ENCODE results near the gene SP7.
"Not testable (repeated sequence)": the region's sequence is repeated elsewhere in the genome, so short reads cannot be mapped to it uniquely, and the experiment has no call there.

Gene SP7

DNA sequence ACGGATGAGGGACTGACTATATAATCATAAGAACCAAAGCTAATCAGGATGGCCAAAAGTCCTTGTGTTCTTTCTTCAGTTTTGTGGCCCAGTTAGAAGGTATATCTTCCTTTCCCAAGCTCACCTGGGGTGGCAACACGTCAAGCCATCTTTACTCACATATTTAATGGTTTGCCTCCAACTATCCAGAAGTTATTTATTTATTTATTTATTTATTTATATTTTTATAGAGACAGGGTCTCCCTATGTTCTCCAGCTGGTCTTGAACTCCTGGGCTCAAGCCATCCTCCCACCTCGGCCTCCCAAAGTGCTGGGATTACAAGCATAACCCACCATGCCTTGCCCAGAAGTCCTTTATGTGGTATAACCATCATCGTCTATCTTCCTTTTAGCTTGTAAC, 11.8 kb upstream of the SP7 start:
- no peak for DNase-seq

DNA sequence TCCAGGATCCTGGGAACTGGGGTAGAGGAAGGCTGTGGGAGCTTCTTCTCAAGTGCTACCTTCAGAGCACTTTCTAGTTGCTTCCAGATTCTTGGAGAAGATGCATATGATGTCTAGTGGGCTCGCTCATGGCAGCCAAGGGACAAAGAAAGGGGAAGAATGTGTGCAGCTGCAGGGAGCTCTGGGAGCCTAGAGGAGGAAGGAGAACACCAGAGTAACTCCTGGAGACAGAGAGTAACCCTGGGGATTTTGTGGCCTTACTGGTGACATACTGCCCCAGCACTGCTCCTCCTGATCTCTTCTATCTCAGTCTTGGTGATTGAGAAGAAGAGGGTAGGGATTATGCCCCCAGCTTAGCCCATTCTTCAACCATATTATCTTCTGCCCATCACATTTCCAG, 10.3 kb upstream of the SP7 start:
- DNase-seq = no peak

DNA sequence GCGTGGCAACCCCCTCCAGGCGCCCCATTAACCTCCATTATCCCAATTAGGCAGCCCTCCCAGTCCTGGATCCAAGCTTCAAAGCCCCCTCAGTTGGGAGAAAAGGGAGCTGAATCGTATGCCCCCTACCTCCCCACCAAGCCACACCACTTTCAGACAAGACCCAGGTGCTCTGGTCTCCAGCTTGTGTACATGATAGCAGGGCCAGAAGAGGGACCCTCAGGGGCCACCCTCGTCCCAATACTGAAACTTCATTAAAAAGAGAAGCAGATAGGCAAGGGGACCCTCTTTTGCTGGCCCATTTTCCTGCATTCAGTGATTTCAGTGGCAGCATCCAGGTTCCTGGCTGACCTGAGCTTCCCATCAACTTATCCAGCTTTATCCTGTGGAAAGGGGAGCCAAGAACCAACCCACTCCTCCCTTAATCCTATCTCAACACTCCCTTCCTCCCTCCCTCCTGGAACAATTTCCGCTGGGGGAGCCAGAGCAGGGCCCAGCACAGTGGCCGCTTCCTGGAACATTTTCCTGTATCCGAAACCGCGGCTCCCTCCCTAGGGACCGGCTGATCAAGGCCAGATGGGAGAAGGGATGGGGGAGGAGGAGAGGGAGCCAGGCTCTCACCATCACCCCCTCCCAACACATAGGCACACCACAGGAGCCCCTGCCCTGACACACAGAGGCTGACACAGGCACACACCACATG, 9.5 kb upstream of the SP7 start:
- peak in 1 of 56 donors; percentile 35 for DNase-seq

DNA sequence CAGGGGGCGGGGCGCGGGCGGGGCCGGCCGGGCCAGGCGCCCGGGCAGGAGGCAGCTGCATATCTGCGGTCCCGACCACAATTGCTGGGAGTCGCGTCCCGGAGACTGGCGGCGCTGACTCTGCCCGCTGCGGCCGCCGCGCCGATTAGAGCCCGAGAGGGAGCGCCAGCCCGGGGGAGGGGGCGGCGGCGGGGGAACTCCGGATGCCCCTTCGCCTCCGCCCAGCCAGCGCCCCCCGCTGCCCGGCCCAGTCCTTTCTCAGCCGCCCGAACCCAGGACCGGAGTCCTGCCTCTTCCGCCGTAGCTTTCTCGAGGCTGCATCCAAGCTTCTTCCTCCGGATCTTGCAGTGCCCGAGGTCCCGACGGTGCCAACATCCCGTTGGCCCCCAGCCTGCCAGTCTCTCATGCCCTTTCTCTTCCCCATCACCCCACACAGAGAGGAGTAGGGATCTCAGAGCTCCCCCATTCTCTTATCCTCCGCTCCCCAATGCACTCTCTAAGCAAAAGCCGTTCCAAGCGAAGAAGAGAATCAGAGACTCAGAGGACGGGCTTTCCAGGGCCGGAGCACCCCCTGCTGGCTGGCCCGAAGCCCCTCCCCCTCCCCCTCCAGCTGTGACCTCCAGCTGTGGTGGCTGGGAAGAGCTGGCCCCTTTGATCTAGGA, 8.8 kb upstream of the SP7 start:
- DNase-seq = peak in 54 of 56 donors; percentile 29 to 89 (median 70)

DNA sequence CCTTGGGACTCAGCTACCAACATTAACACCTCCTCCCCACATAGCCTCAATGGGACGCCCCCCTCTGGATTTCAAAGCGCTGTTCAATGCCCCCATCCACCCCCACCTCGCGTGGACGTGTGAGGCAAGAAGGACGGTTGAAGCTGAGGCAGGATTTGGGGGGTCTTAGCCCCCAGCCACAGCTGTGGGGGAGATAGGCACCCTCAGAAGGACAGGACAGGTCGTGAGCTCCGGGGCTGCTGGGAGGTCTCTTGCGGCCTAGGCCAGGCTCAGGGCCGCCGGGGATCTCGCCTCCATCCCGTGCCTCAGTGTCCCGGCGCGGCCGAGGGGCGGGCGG, 8.3 kb upstream of the SP7 start:
- DNase-seq = no peak

DNA sequence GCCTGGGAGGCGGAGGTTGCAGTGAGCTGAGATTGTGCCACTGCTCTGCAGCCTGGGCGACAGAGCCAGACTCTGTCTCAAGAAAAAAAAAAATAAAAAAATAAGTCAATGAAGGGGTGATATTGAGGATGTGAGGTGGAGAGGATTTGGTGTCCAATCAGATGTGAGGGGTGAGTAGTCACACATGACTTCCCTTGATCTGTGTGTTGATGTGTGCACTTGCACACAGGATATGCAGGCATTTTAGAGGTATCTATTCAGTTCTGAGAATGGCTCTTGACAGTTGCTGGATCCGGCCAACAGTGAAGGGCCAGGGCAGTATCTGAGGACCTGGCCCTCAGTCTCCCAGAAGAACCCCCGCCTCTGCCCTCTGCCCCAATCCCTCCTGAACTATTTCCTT, 7.8 kb upstream of the SP7 start:
- DNase-seq = no peak

DNA sequence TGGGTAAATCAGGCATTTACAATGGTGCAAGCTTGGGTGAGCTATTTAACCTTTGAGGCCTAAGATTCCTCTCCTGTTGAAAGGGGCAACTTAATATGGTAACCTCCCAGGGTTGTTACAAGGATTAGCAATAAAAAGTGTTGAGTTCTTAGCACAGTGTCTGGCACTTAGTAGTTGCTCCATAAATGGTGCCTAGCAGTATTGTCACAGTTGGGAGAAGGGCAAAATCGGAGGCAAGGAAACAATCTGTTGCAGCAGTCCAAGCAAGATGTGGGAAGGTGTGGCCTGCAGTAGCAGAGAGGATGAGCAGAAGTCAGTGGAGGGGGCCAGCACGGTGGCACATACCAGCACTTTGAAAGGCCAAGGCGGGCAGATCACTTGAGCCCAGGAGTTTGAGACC, 7.3 kb upstream of the SP7 start:
- no peak for DNase-seq

DNA sequence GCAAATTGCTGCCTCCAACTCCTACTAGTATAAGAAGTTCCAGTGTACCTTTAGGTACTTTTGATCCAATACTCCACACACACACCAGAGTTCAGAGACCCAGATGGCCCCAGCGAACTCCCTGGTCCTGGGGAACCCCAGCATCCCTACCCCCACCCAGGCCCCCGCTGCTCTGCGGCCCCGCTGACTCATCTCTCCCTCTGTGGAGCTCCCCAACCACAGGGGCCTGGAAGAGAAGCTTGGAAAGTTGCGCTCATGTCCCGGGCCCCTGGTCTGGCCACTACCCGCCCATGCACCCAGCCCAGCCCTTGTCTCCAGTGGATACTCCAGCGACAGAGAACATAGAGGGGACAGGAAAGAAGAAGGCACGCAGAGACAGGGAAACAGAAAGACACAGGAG, 4.2 kb upstream of the SP7 start:
- DNase-seq = no peak

DNA sequence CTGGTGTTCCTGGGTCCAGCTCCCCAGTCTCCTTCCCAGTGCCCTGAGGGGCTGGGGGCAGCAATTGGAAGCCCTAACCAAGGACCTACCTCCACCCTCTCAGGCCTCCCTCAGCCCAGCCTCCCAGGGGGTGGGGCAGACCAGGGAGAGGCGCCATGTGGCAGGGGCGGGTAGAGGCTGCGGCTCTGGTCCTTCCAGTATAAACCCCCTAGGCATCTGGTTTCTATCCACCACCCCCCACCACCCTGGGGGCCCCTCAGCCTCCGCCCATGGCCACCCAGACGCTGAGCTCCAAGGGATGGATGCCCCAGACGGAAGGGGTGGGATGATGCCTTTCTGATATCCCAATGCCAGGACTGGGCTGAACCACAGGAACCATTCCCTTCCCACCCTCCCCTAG, 2.8 kb upstream of the SP7 start:
- DNase-seq = no peak

DNA sequence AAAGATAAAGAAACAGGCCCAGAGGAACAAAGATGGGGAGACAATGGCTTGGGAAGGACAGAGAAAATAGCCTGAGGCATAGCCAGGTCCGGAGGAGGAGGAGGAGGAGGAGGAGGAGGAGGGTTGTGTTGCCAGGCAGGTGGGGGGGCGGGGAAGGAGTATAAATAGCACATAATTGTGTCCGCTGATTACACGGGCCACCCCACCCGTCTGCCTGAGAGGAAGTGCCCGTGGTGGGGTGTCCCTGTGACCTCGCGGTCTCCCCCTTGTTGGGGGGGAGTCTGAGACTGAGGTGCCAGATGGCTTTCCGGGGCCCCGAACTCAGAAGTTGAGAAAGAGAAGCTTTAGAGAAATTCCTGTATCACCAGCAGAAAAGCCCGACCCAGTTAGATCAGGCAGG, 1.9 kb upstream of the SP7 start:
- DNase-seq = no peak

DNA sequence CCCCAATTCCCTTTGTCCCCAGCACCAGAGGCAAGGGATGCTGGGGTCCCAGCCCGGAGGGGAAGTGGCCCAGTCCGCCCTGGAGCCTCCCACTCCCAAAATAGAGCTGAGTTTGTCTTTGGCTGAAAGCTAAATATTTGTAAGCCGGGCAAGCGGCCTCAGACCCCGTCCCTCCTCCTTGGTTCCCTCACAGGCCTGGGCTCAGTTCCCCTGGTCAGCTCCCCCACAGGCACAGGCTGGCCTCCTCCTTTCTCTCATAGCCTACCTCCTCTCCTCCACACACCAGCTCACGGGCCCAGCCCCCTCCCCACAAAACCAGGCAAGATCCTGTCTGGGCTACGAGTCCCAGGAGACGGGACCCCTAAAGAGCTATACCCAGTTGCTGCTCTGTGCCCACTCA, 1.3 kb downstream of the SP7 start:
- no peak for DNase-seq

DNA sequence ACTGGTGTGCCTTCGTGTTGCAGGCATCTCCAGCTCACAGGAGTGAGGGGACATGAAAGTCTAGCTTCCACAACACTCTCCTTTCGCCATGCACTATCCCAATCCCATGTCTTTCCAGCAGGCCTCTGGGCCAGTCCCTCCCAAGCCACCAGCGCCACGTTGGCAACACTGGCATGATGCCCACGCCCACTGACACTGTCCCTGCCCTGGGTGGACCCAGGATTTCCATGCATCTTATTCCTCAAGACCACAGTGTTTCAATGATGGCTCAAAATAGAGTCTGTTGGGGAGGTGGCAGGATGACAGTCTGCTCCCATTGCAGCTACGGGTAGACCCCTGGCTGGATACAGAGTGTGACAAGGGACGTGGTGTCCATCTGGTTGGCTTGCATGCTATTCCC, 2.3 kb downstream of the SP7 start:
- DNase-seq = no peak

DNA sequence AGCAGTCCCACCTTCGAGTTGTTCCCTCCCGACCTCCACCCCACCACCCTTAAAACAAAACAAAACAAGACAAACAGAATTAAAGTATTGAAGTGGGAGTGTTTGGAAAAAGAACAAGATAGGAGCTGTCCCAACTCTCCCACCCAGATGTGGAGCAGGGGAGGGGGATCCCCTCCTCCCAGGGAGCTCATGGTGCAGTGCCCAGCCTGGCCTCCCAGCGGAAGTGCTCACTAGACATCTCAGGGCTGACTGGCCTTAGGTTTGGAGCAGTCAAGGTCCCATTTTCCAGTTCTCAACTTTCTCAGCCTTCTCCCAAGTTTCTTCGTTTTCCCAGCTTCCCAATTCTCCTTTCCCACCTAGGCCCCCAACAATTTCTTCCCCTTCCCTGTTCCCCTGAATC, 2.9 kb downstream of the SP7 start:
- DNase-seq = no peak

DNA sequence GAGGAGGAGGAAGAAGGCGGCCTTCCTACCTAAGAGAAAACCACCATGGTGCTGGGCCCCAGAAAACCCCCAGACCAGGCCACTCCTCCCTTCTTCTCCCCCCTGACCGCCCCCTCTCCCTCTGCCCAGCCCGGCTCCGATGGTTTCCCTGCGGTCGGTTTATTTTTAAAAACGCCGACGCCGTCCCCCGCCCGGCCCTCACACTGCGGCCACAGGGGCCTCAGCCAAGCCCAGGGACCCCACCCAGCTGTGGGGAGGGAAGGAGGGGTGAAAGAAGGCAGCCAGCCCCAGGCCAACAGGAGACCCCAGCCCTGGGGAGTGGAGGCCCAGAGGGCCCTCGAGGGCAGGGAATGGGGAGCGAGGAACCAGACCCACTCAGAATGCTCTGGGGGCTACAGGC, 3.4 kb downstream of the SP7 start:
- DNase-seq = no peak

DNA sequence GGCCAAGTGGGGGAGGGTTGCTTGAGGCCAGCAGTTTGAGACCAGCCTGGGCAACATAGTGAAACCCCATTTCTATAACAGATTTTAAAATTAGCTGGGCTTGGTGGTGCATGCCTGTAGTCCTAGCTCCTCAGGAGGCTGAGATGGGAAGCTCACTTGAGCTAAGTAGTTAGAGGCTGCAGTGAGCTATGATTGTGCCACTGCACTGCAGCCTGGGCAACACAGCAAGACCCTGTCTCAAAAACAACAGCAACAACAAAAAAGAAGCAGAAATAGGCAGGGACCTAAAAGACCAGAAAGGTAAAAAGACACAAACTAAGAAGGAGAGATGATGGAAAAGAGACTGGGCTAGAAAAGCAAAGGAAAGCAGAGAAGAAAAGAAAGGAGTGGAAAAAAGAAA, 3.8 kb downstream of the SP7 start:
- DNase-seq = not testable (repeated sequence)

DNA sequence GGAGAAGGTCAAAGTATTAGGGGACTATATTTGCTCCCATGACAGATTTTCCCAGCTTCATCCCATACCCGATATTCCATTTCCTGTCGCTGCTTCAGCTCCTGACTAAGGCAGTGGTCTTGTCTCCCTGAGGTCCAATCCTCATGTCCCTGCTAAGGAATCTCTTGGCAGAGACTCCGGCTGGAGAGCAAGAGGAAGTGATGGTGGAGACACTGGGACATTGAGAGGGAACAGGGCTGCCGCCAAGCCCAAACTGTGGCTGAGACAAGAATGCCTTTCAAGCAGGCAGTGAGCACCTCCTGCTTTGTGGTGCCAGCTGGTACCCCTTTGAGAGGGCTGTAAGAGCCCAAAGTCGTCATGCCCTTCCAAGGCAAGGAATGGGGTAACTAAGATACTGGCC, 5.5 kb downstream of the SP7 start:
- DNase-seq = no peak

DNA sequence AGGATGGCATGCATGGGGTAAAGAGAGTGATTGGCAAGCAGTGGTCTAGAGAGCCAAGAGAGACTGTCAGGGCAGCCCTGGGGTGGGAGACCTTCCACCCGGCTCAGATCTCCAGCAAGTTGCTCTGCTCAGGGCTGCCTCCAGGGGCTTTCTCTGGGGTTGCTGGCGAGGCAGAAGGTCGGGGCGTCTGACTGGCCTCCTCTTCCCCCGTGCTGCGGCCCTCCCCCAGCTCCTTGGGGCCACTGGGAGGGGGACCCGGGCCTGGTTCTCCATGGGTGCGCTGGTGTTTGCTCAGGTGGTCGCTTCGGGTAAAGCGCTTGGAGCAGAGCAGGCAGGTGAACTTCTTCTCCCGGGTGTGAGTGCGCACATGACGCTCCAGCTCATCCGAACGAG, 8.1 kb downstream of the SP7 start:
- no peak for DNase-seq

DNA sequence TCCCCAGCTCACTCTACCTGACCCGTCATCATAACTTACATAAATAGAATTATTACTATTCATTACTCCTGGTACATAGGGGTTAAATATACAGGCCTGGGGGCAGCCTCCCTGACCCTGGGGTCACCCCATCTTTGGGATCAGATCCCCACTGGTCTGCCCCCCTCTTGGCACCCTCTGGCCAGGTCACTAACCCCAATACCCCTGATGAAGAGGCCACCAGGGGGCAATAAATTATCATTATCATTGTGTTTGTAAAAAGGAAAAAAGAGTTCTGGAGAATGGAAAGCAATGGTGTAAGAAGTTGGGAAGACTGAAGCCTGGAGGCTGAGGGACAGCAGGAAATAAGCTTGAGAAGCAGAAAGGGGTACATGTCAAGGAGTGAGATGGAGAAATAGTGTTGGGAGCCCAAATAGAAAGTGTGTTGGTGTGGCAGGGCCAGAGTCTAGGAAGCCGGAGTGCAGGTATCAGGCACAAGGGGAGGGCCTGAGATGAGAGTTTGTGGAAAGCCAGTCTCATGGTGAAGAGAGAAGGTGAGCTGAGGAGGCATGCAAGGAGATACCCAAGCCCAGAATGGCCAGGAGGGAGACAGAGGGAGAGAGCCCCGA, 8.6 kb downstream of the SP7 start:
- DNase-seq = peak in 1 of 56 donors; percentile 24

DNA sequence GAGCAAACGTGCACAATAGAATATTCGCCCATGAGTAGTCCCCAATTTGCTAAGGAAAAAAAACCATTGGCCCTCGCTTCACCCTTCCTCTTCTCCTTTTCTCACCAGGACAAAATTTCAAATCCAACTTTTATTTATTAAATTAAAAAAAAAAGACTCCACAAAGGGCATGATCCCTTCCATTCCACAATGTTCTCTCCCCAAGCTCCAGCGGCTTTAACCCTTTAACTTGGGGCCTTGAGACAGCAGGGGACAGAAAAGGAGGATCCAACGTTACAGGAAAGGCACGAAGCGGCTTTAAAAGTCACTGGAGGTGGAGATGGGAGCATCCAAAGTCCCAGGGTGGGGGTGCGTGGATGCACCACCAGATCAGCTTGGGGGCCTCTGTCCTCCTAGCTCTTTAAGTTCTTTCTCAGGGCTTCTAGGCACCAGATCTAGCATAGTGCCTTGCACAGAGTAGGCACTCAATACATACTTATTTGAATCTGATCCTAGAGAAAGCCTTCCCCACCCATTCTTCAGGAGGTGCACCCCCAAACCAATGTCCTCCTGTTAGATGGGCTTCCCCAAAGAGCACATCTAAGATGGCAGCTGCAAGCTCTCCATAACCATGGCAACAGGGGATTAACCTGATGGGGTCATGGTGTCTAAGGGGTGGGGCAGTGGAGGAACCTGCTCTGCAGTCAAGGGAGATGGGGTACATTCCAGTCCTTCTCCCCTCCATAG, 9.5 kb downstream of the SP7 start:
- DNase-seq = no peak

DNA sequence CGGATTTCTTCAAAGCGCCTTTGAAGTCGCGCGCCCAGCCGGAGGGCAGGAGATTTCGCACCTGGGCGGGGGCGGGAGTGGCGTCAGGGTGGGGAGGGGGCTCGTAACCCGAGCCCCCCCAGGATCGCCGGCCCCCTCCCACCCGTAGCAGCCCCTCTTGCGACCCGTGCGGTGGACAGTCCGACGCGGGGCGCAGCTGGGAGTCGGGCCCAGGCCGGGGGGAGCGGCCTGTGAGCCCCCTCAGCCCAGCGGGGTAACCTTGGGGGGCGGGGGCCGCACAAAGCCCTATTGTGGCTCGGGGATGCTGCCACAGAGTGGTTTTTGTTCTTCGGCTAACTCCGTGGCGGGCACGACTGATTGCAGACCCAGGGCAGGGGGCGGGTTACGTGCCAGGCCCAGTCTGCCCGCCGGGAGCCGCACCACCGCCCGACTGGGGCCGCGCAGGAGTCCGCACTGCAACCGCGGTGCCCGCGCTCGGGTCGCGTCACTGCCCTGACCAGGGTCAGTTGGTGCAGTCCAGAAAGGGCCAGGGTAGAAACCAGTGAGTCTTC, 10.6 kb downstream of the SP7 start:
- peak in 55 of 56 donors; percentile 20 to 92 (median 76) for DNase-seq

DNA sequence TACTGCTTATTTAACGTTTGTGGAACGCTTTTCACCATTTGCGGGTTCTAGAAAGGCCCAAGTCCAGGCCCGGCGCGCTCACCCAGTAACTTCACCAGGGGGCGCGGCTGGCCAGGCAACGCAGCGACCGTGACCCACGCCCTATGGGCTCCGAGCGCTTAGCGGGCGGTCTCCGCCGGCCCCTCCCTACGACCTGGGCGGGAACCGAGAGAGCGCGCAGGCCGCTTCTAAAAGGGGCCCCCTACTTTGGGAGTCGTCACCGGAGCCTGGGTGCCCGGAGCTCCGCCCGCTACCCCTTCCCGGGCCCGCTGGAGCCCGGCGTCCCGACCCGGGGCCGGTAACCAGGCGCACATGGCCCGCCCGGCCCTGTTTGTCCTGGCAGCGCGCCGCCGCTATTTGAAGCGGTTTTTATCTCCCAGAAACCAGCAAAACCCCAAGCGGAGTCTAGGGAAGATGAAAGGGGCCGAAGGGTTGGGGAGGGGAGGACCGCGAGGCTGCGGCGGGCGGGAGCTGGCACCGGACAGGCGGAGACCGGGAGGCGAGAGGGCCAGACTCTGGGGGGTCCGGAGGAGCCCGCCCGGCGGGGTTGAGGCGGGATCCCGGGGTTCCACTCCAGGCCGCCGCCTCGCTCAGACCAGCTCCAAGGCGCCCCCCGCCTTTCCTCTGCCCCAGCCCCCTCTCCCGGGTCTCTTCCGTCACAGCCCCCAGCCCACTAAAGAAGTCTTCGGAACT, 11.2 kb downstream of the SP7 start:
- DNase-seq = peak in 55 of 56 donors; percentile 37 to 94 (median 82)
